DMS53 (cell line): Measurements from ENCODE around the gene TRAF7.

Experiments used
- DNase-seq: peaks from one replicate; lab custom pipeline; 2025; lab: John Stamatoyannopoulos, UW

Gene TRAF7

GRCh38 chr16:2147981-2148671 lies 7.5 kb upstream of the TRAF7 start, which contains the start of gene RAB26:
Gene RAB26 (plus strand): TSS chr16:2148625. CDS start chr16:2148784, 159 bp downstream.
- DNase-seq = peak; percentile 97

GRCh38 chr16:2148714-2149629 lies 6.6 kb upstream of the TRAF7 start:
- DNase-seq = peak; percentile 77

- peak; percentile 72 for DNase-seq
These were observed 5.8 kb upstream of the TRAF7 start for GRCh38 chr16:2149630-2150417.

GRCh38 chr16:2150418-2151187 lies 5.0 kb upstream of the TRAF7 start:
- DNase-seq = peak; percentile 84

GRCh38 chr16:2151188-2152091 lies 4.1 kb upstream of the TRAF7 start:
- peak; percentile 46 for DNase-seq

GRCh38 chr16:2152695-2153506 lies 2.7 kb upstream of the TRAF7 start:
- peak; percentile 82 for DNase-seq

- DNase-seq = peak; percentile 60
These were observed 970 bp upstream of the TRAF7 start for GRCh38 chr16:2154533-2155090.

- peak; percentile 49 for DNase-seq
These were observed 631 bp downstream of the TRAF7 start for GRCh38 chr16:2155977-2156848.

GRCh38 chr16:2156849-2157224 lies 1.3 kb downstream of the TRAF7 start:
- DNase-seq = no peak

GRCh38 chr16:2157480-2158261 lies 2.1 kb downstream of the TRAF7 start:
- DNase-seq = peak; percentile 39

GRCh38 chr16:2158262-2158638 lies 2.7 kb downstream of the TRAF7 start:
- no peak for DNase-seq

GRCh38 chr16:2159175-2159838 lies 3.7 kb downstream of the TRAF7 start:
- no peak for DNase-seq

- DNase-seq = no peak
These were observed 5.5 kb downstream of the TRAF7 start for GRCh38 chr16:2160915-2161551.

GRCh38 chr16:2161911-2162310 lies 6.3 kb downstream of the TRAF7 start:
- DNase-seq = no peak

GRCh38 chr16:2162676-2163118 lies 7.1 kb downstream of the TRAF7 start:
- no peak for DNase-seq

- DNase-seq = no peak
These were observed 7.8 kb downstream of the TRAF7 start for GRCh38 chr16:2163211-2163881.
